H7 (cell line): Measurements from ENCODE around the gene POC5. TPM values are rescaled to one million over a fixed set of nuclear protein-coding genes. Genes with fewer than 3 reads are reported as not detected.
"Not testable (repeated sequence)": the region's sequence is repeated elsewhere in the genome, so short reads cannot be mapped to it uniquely, and the experiment has no call there.

Experiments used
- DNase-seq: peaks from one replicate; pipeline ENCODE4 v3.0.0; 2012
- H3K27me3 ChIP-seq: 2 replicates; pipeline ENCODE4 v1.6.0; 2011; ENCODE audit warnings: mild to moderate bottlenecking, low read length; ENCODE audit not compliant: control insufficient read depth, insufficient read depth
- H3K36me3 ChIP-seq: replicated peaks from 2 replicates; pipeline ENCODE4 v1.5.1; 2011; ENCODE audit warnings: low read length; ENCODE audit not compliant: control insufficient read depth, insufficient read depth
- H3K4me3 ChIP-seq: 2 replicates; pipeline ENCODE4 v1.5.1; 2011; ENCODE audit warnings: low read depth, mild to moderate bottlenecking, control low read depth, low read length, moderate library complexity; ENCODE audit not compliant: insufficient read depth
- total RNA-seq: library from RNA; depleted of rRNA; stranded (reverse); fragments of >200 nt; shearing (Covaris generic); gene quantifications from 2 replicates; pipeline ENCODE4 v1.2.3, GENCODE V29; 2014; rRNA removed

POC5 gene
- 16.1 and 20.1 TPM in 2 replicates for total RNA-seq

DNA sequence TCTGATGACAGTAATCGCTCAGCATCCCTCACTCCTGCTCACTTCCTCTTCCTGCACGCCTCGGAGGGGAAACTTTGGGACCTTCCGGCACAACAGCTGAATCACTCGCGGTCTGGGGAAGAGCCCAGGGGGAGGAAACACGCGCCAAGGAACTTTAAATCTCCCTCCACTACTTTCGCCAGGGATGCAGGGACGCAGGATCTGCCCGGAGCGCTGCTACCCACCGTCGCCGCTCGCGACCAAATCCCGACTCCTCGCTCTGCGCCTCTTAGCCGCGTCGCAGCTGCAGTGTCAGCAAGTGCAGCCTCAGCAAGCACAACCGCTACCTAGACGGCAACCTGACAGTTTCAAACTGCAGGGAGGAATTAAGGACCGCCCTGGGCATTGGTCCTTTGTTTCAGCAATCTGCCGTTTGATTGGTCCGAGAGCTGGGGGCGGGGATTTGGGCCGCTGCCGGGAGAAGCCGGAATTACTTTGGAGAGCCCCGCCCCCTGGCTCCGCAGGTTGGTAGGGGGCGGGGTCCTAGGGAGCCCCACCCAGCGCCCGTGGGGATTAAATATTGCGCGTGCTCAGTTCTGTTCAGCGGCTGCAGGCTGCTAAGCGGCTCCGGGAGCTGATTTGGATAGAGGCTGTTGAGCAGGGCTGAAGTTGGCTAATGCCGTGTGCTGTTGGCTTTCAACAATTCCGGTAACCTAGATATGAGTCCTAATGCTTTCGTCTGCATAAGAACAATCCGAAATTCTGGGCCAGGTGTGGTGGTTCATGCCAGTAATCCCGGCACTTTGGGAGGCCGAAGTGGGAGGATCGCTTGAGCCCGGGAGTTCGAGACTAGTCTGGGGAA lies at the start of gene POC5:
POC5 (minus strand) TSS at position 356 of the 841 bp plus-strand sequence. CDS start 4,500 bp downstream, outside the sequence.
- peak; percentile 95 for DNase-seq
- Histone ChIP-seq H3K27me3 (no peaks in the 10 kb centered on the region), H3K4me3 (peak within 1 kb of the TSS; percentile 93), H3K36me3 (no peaks in the 10 kb centered on the region)

- Histone ChIP-seq H3K27me3 (no peaks in the 10 kb centered on the region), H3K4me3 (no peak overlapping the region), H3K36me3 (no peaks in the 10 kb centered on the region)
- DNase-seq = no peak
These were observed 40.9 kb upstream of the POC5 start for GRCh38 chr5:75758116-75758515.

GRCh38 chr5:75756981-75757380 lies 39.7 kb upstream of the POC5 start:
- DNase-seq = no peak
- no peak overlapping the region for H3K4me3 ChIP-seq
- H3K36me3 ChIP-seq = no peaks in the 10 kb centered on the region
- H3K27me3 ChIP-seq = no peaks in the 10 kb centered on the region

DNA sequence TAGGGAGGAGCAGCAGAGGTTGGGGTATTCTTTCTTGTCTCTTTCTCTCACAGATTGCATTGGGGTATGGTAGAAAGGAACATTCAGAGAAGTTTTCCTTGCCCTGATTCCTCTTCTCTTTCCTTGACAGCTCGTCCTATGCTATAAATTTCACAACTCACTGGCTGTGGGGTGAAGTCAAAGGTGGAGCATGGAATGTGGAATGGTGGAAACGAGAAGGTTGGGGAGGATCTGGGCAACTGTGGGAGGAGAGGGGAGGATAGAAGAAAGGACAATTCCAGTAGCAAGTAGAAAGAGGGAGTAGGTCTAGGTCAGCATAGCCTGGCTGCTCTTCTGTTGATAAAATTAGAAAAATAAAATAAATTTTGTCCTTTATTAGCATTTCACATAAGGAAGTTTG lies 39.0 kb upstream of the POC5 start:
- H3K27me3 ChIP-seq = no peaks in the 10 kb centered on the region
- no peaks in the 10 kb centered on the region for H3K36me3 ChIP-seq
- H3K4me3 ChIP-seq = no peak overlapping the region
- DNase-seq = no peak

GRCh38 chr5:75753182-75753581 lies 35.9 kb upstream of the POC5 start:
- no peaks in the 10 kb centered on the region for H3K27me3 ChIP-seq
- DNase-seq = no peak
- H3K4me3 ChIP-seq = no peak overlapping the region
- H3K36me3 ChIP-seq = no peaks in the 10 kb centered on the region

DNA sequence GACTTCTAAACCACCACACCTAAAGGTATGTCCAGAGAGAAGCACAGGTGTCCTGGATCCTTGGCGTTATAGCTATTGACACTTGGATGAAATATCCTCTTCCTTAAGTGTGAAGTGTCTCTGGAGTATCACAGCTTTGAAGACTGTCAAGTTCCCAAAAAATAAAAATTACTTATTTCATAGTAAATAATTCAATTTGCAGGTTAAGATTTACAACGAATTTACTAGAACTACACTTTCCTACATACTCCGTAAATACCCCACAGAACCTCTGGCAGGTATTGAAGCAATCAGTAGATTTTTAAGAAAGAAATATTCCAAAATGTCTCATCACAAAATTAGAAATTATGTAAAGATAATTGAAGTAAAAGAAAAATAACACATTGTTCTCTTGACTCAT lies 27.1 kb upstream of the POC5 start:
- H3K36me3 ChIP-seq = no peaks in the 10 kb centered on the region
- H3K4me3 ChIP-seq = no peak overlapping the region
- DNase-seq = no peak
- H3K27me3 ChIP-seq = no peaks in the 10 kb centered on the region

GRCh38 chr5:75736273-75736672 lies 19.0 kb upstream of the POC5 start:
- no peak for DNase-seq
- no peak overlapping the region for H3K4me3 ChIP-seq

DNA sequence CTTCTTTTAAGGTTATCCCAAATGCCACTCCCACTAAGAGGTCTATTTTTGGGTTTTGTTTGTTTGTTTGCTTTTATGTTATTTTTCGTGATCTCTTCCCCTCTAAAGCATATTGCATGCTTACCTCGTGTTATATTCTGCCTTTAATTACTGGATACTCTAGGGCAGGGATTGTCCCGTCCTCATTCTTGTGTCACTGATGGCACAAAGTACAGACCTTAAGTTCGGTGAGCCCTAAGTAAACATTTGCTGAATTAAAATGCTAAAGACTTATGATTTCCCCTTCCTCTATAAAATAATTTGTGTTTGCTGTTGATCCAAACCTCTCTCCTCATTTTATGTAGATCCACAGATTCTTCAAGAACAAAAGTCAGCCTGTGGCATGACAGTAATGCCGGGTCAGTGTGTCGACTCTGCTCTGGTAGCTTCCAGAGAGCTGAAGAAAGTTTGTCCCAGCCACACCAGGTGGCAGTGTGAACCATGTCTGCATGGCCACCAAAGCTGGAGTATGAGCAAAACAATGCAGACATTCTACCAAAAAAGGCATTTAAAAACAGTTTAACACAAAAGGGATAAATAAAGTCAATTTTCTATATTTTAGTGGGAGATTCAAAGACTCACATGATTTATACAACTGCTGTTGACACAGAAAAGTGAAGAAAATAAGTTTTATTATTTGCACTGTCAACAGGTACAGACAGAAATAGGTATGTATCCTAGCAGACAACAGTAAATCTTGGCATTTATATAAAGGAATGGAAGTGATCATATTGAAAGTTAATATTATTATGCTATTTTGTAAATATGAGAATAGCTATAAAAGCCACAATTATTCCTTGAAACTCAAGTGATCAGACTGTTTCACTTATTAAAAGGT lies 17.9 kb upstream of the POC5 start:
- H3K27me3 ChIP-seq = no peaks in the 10 kb centered on the region
- H3K4me3 ChIP-seq = no peak overlapping the region
- H3K36me3 ChIP-seq = no peaks in the 10 kb centered on the region
- DNase-seq = peak; percentile 52

More at GRCh38 chr5:75736273-75736672, 19.0 kb upstream of the POC5 start:
- Histone ChIP-seq H3K36me3 (no peaks in the 10 kb centered on the region), H3K27me3 (no peaks in the 10 kb centered on the region)

- Histone ChIP-seq H3K4me3 (no peak overlapping the region), H3K27me3 (no peaks in the 10 kb centered on the region), H3K36me3 (no peaks in the 10 kb centered on the region)
- DNase-seq = no peak
These were observed 16.5 kb upstream of the POC5 start for GRCh38 chr5:75733767-75734166.

DNA sequence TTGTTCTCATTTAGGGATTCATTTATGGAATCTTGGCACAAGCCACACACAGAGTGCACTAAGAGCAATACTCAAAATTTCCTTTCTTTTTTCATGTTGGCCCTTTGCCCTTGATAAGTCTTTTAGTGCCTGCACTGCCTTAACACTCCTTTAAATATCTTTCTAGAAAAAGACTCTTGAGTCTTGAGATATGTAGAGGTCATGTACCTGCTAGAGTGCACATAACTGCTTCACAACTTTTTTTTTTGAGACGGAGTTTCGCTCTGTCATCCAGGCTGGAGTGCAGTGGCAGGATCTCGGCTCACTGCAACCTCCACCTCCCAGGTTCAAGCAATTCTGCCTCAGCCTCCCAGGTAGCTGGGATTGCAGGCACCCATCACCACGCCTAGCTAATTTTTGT lies 14.3 kb upstream of the POC5 start:
- not testable (repeated sequence) for H3K36me3 ChIP-seq, H3K27me3 ChIP-seq, H3K4me3 ChIP-seq, DNase-seq

- Histone ChIP-seq H3K4me3 (no peak overlapping the region), H3K36me3 (no peaks in the 10 kb centered on the region), H3K27me3 (no peaks in the 10 kb centered on the region)
- no peak for DNase-seq
These were observed 12.1 kb upstream of the POC5 start for GRCh38 chr5:75729321-75729720.

DNA sequence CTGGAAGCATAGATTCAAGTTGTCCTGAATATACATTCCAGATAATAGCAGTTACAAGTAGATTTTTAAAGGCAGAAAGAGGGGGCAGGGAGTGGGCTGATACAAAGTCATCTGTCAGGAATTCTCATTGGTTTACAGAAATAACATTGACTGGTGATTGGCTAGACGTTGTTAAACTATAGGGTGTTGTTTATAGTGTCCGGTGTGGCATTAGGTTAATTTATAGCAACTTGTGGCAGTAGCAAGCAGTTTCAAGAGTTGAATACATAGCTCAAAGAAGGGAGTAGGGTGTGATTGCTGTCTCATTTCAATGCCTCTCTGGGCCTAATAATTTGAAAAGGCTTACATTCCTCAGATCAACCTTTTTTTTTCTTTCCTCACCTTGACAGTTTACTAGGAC lies 10.7 kb upstream of the POC5 start:
- no peak for DNase-seq
- no peaks in the 10 kb centered on the region for H3K36me3 ChIP-seq
- H3K4me3 ChIP-seq = no peak overlapping the region
- no peaks in the 10 kb centered on the region for H3K27me3 ChIP-seq

GRCh38 chr5:75726224-75726623 lies 9.0 kb upstream of the POC5 start:
- H3K27me3 ChIP-seq, H3K4me3 ChIP-seq, H3K36me3 ChIP-seq, DNase-seq: not testable (repeated sequence)

DNA sequence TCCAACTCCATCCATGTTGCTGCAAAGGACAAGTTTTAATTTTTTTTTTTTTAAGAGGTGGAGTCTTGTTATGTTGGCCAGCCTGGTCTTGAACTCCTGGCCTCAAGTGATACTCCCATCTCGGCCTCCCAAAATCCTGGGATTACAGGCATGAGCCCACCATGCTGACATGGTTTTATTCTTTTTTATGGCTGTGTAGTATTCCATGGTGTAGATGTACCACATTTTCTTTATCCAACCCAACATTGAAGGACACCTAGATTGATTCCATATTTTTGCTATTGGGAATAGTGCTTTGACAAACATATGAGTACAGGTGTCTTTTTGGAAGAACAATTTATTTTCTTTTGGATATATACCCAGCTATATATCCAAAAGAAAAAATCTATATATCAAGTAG lies 6.1 kb upstream of the POC5 start:
- no peak for DNase-seq
- Histone ChIP-seq H3K36me3 (no peaks in the 10 kb centered on the region), H3K4me3 (no peak overlapping the region), H3K27me3 (no peaks in the 10 kb centered on the region)

GRCh38 chr5:75721573-75721972 lies 4.3 kb upstream of the POC5 start:
- H3K27me3 ChIP-seq = no peaks in the 10 kb centered on the region
- no peaks in the 10 kb centered on the region for H3K36me3 ChIP-seq
- no peak for DNase-seq
- H3K4me3 ChIP-seq = no peak overlapping the region
